Breast epithelium (tissue), 4 donors: ENCODE results near the gene GORASP1. TPM values are rescaled to one million over a fixed set of nuclear protein-coding genes. Genes with fewer than 3 reads are reported as not detected.

ENCODE experiments used
- DNase-seq, 2 donors: peaks; one replicate each; pipeline ENCODE4 v3.0.0-alpha.2; 2019; ENCODE audit warnings: low spot score in 2 of 2
- H3K27ac ChIP-seq, 2 donors: fragments of 200-600 bp; sonication (generic) in 1 of 2; one replicate each; pipeline ENCODE4 v1.5.1; 2016 to 2019; ENCODE audit warnings: mild to moderate bottlenecking in 1 of 2
- H3K27me3 ChIP-seq, 2 donors: fragments of 200-600 bp; sonication (generic) in 1 of 2; one replicate each; pipeline versions ENCODE4 v1.5.1 to v1.6.0; 2017 to 2019; ENCODE audit warnings: control low read depth in 1 of 2, mild to moderate bottlenecking in 1 of 2
- H3K36me3 ChIP-seq: fragments of 200-600 bp; one replicate; pipeline ENCODE4 v1.5.1; 2019
- H3K4me1 ChIP-seq, 2 donors: fragments of 200-600 bp; sonication (generic); one replicate each; pipeline ENCODE4 v1.5.1; 2016 to 2019; ENCODE audit warnings: control low read depth in 1 of 2
- H3K4me3 ChIP-seq, 3 donors: fragments of 200-600 bp; sonication (generic); 1 replicate in 2 of 3; 2 replicates in 1 of 3; pipeline ENCODE4 v1.5.1; 2016 to 2019; ENCODE audit warnings: mild to moderate bottlenecking in 3 of 3, moderate library complexity in 2 of 3
- H3K9me3 ChIP-seq, 2 donors: fragments of 200-600 bp; sonication (generic) in 1 of 2; one replicate each; pipeline ENCODE4 v1.5.1; 2016 to 2019; ENCODE audit warnings: control low read depth in 1 of 2
- POLR2A ChIP-seq: fragments of 450-650 bp; IDR thresholded peaks from one replicate; pipeline ENCODE4 v1.6.1; 2016; ENCODE audit warnings: antibody characterized with exemption, mild to moderate bottlenecking, moderate library complexity
- POLR2AphosphoS5 ChIP-seq, 3 donors: sonication (generic); formaldehyde crosslinking; IDR thresholded peaks; one replicate each; pipeline ENCODE4 v1.6.1; 2017; ENCODE audit warnings: antibody characterized with exemption in 3 of 3
- intact Hi-C: fragments of 100-400 bp; cut with DNase I; formaldehyde crosslinking; loops from one replicate; pipeline ENCODE4 v1.15.1; 2023; ENCODE audit warnings: low total_unique reads
- total RNA-seq, 3 donors: library from RNA; depleted of rRNA; stranded (reverse); fragments of >200 nt; gene quantifications; one replicate each; pipeline ENCODE4 v1.1.0, GENCODE V29; 2016
- TF ChIP-seq, protein P1 (sequence below), 3 donors: fragments of 450-650 bp; IDR thresholded peaks; one replicate each; pipeline ENCODE4 v1.5.1; 2016 to 2017; ENCODE audit warnings: antibody characterized with exemption in 3 of 3, mild to moderate bottlenecking in 3 of 3, moderate library complexity in 3 of 3

Gene GORASP1
- total RNA-seq, 3 donors from 2014 or later: 58.2 to 98.8 (median 77.3) TPM

DNA sequence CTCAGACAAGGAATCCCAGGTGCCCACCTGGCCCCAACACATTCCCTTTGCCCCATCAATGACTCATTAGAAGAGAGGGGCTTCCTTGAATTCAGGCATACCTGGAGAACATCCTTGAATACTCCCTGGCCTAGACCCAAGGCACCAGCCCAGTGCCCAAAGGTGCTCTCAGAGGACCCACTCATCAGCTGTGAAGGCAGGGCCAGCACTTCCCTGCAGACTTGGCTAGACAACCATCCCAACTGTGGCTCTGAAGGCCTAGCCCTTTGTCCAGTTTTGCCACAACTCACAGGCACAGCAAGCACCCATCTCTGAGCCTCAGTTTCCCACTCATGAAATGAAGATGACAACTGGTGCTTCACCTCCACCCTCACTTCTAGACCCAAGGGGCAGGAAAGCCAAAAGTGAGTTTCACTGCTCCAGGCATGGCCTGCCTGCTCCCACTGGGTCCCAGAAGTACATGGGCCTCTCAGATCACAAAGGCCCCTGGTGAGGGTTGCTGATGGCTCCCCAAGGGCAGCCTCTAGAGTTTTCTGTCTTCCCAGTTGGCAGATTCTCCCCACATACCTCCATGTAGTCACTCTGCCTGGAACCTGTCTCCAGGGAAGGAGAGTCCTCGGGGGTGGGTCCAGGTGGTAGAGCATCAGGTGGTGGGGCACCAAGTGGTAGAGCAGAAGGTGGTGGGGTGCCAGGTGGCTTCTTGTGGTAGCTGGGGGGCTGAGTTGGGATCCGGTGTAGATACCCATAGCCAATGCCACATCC lies 7.5 kb downstream of the GORASP1 start:
- DNase-seq: no peak
- H3K27me3 ChIP-seq: no peaks in the 10 kb centered on the region
- intact Hi-C loops: loop anchor here (10.0 kb wide), 1 partner anchor 195 kb away; no protein-coding TSS in a partner anchor
- H3K4me3 ChIP-seq: no peak overlapping the region
- peaks cover 4 to 23% of the 10 kb centered on the region in 2 donors for H3K4me1 ChIP-seq
- H3K36me3 ChIP-seq: peaks cover 12% of the 10 kb centered on the region
- TF ChIP-seq POLR2A (no peak), POLR2AphosphoS5 (IDR thresholded peaks at IDR 0.05) (no peak)
- TF ChIP-seq, protein P1, sequence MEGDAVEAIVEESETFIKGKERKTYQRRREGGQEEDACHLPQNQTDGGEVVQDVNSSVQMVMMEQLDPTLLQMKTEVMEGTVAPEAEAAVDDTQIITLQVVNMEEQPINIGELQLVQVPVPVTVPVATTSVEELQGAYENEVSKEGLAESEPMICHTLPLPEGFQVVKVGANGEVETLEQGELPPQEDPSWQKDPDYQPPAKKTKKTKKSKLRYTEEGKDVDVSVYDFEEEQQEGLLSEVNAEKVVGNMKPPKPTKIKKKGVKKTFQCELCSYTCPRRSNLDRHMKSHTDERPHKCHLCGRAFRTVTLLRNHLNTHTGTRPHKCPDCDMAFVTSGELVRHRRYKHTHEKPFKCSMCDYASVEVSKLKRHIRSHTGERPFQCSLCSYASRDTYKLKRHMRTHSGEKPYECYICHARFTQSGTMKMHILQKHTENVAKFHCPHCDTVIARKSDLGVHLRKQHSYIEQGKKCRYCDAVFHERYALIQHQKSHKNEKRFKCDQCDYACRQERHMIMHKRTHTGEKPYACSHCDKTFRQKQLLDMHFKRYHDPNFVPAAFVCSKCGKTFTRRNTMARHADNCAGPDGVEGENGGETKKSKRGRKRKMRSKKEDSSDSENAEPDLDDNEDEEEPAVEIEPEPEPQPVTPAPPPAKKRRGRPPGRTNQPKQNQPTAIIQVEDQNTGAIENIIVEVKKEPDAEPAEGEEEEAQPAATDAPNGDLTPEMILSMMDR (IDR thresholded peaks at IDR 0.05): no peak
- H3K9me3 ChIP-seq: no peaks in the 10 kb centered on the region
- peak overlapping the region in 1 of 2 donors; percentile 29 for H3K27ac ChIP-seq

DNA sequence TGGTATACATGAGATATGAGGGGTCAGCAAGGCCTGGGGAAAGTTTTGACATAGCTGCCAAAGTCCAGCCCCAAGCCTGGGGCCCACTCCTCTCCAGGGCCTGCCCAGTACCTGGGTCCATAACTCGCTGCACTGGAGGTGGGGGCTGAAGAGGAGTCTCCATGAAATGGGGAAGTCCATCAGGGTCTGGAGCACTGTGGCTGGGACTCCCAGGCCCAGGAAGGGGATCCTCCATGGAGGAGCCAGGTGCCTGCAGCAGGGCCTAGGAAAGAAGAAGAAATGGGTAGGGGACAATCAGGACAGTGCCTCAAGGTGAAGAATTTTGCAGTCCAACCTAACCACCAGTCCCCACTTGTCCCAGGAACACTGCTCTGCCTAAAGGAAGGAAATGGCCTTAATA lies 8.2 kb downstream of the GORASP1 start:
- intact Hi-C loops: no loop called here
- no peak for DNase-seq
- Histone ChIP-seq H3K36me3 (peaks cover 12% of the 10 kb centered on the region), H3K27ac (peak overlapping the region in 1 of 2 donors; percentile 29), H3K4me1 (peaks cover 4 to 16% of the 10 kb centered on the region in 2 donors), H3K27me3 (no peaks in the 10 kb centered on the region), H3K4me3 (no peak overlapping the region), H3K9me3 (no peaks in the 10 kb centered on the region)
- TF ChIP-seq POLR2AphosphoS5 (IDR thresholded peaks at IDR 0.05): no peak

DNA sequence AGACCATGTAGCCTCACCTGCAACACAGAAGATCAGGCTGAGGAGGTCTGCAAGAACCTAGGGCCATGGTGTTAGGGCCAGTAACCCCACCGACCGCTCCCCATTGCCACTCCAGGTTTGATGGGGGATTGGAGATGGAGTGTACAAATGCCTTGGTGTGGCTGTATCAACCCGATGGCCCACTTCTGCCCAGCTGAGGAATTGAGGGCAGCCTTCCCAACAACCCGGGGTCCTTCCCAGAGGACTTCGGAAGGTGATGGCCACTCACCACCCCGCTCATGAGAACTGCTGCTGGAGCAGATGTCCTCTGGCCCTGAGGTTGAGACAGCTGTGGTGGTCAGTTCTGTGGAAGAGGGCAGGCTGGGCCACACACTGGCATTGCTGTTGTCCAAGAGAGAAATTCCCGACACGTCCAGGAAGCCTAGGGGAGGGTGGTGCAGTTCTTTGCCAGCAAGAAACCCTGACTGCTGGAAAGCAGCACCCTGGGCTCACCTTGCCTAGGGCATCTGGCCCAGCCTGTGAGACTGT lies 8.9 kb downstream of the GORASP1 start:
- Histone ChIP-seq H3K36me3 (peaks cover 12% of the 10 kb centered on the region), H3K9me3 (no peaks in the 10 kb centered on the region), H3K4me3 (no peak overlapping the region), H3K4me1 (peaks cover 0 to 10% of the 10 kb centered on the region in 2 donors), H3K27ac (peak overlapping the region; percentile 20 to 89), H3K27me3 (no peaks in the 10 kb centered on the region)
- DNase-seq: no peak
- intact Hi-C loops: no loop called here
- TF ChIP-seq POLR2A (no peak), POLR2AphosphoS5 (IDR thresholded peaks at IDR 0.05) (no peak)
- TF ChIP-seq, protein P1 (IDR thresholded peaks at IDR 0.05): no peak

DNA sequence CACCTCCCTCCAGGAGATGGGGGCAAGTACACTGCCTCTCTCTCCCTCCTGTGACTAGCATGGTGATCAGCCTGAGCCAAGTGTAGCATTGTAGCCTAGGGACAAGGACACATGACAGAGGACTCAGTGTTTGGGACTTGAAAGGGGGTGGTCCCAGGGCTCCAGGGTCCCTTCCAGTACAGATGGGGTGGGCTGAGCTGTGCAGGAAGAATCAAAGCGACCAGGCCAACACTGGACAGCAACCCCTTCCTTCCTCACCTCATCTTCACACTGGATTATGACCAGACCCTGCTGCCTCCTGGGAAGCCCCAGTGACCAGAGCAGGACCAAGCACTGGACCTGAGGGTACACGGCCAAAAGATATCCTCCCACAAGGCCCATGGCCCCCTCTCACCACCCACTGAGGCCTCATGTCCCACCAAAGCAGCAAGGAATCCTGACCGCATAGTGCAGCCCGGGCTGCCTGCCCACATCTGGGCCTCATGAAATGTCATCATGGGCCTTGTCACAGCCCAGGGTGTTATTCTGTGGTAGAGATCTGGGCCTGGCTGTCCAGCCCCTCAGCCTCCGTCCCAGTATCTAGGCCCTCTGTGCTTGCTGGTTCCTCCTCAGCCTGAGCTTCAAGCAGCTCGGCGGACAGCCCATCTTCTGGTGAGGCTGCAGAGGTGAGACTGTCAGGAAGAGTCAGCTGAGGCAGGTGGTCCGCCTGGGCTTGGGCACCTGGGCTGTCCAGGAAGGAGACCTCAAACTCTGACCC lies 9.5 kb downstream of the GORASP1 start:
- H3K4me3 ChIP-seq: no peak overlapping the region
- no peaks in the 10 kb centered on the region for H3K27me3 ChIP-seq
- H3K36me3 ChIP-seq: peaks cover 12% of the 10 kb centered on the region
- TF ChIP-seq, protein P1 (IDR thresholded peaks at IDR 0.05): no peak
- TF ChIP-seq POLR2A (no peak), POLR2AphosphoS5 (IDR thresholded peaks at IDR 0.05) (no peak)
- no peaks in the 10 kb centered on the region for H3K9me3 ChIP-seq
- peak overlapping the region; percentile 72 to 89 for H3K27ac ChIP-seq
- H3K4me1 ChIP-seq: peaks cover 0 to 3% of the 10 kb centered on the region in 2 donors
- intact Hi-C loops: no loop called here
- DNase-seq: no peak

DNA sequence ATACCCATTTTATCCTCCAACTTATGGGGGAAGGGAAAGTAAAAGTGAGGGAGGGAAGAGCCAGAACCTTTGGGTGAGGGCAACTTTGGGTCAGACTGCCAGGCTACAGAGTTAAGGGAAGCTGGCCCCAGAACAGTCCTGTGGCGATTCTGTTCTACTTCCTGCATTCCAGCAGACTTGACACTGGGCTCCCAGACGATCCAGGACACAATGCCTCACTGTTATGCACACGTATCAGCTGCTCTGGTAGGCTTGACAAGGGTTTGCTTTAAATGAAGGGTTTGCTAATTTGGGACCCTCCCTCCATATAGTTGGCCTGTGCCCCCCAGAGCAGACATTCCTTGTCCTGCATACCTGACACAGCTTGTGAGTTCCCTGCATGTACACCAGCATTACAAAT lies 10.7 kb downstream of the GORASP1 start:
- intact Hi-C loops: no loop called here
- H3K27ac ChIP-seq: peak overlapping the region; percentile 72 to 89
- DNase-seq: peak in 1 of 2 donors; percentile 51

More for the DNA sequence above, 10.7 kb downstream of the GORASP1 start:
- H3K36me3 ChIP-seq: peaks cover 17% of the 10 kb centered on the region
- no peak for TF ChIP-seq POLR2A
- TF ChIP-seq, protein P1 (IDR thresholded peaks at IDR 0.05): no peak
- TF ChIP-seq POLR2AphosphoS5 (IDR thresholded peaks at IDR 0.05): no peak
- no peaks in the 10 kb centered on the region for H3K27me3 ChIP-seq
- H3K9me3 ChIP-seq: no peaks in the 10 kb centered on the region
- no peaks in the 10 kb centered on the region for H3K4me1 ChIP-seq
- H3K4me3 ChIP-seq: no peak overlapping the region
